IPS-18a (cell line): ENCODE data around the gene GTF3C5.
"Not testable (repeated sequence)": the region's sequence is repeated elsewhere in the genome, so short reads cannot be mapped to it uniquely, and the experiment has no call there.

Source experiments
- H3K27ac ChIP-seq: one replicate; pipeline ENCODE4 v1.5.1; 2013; ENCODE audit warnings: low read length
- H3K27me3 ChIP-seq: one replicate; pipeline ENCODE4 v1.6.1; 2013; ENCODE audit warnings: mild to moderate bottlenecking, low read length; ENCODE audit not compliant: control insufficient read depth, insufficient read depth
- H3K36me3 ChIP-seq: one replicate; pipeline ENCODE4 v1.6.1; 2013; ENCODE audit warnings: low read depth, low read length; ENCODE audit not compliant: control insufficient read depth
- H3K4me1 ChIP-seq: one replicate; pipeline ENCODE4 v1.6.1; 2013; ENCODE audit warnings: low read depth, low read length; ENCODE audit not compliant: control insufficient read depth
- H3K4me3 ChIP-seq: one replicate; pipeline ENCODE4 v1.5.1; 2013; ENCODE audit warnings: low read length
- H3K9ac ChIP-seq: one replicate; pipeline ENCODE4 v1.6.1; 2013; ENCODE audit warnings: mild to moderate bottlenecking, low read length, moderate library complexity
- H3K9me3 ChIP-seq: one replicate; pipeline ENCODE4 v1.6.1; 2013; ENCODE audit warnings: low read depth, low read length; ENCODE audit not compliant: control insufficient read depth

GTF3C5 gene

GRCh38 chr9:133058071-133058470, 27.3 kb downstream of the GTF3C5 start:
- peaks cover 13% of the 10 kb centered on the region for H3K4me1 ChIP-seq
- H3K4me3 ChIP-seq, result no peak overlapping the region
- no peaks in the 10 kb centered on the region for H3K9me3 ChIP-seq
- no peak overlapping the region for H3K9ac ChIP-seq
- peaks cover 36% of the 10 kb centered on the region for H3K36me3 ChIP-seq
- H3K27me3 ChIP-seq, result no peaks in the 10 kb centered on the region
- no peak overlapping the region for H3K27ac ChIP-seq

- H3K4me3 ChIP-seq, result no peak overlapping the region
- H3K36me3 ChIP-seq, result peaks cover 34% of the 10 kb centered on the region
- no peaks in the 10 kb centered on the region for H3K27me3 ChIP-seq
- H3K4me1 ChIP-seq, result peaks cover 13% of the 10 kb centered on the region
- H3K9ac ChIP-seq, result no peak overlapping the region
- no peak overlapping the region for H3K27ac ChIP-seq
- H3K9me3 ChIP-seq, result no peaks in the 10 kb centered on the region
These were observed 27.9 kb downstream of the GTF3C5 start for GRCh38 chr9:133058550-133059320.

- H3K9me3 ChIP-seq, result no peaks in the 10 kb centered on the region
- H3K4me1 ChIP-seq, result peaks cover 13% of the 10 kb centered on the region
- peaks cover 26% of the 10 kb centered on the region for H3K36me3 ChIP-seq
- no peak overlapping the region for H3K27ac ChIP-seq
- H3K27me3 ChIP-seq, result no peaks in the 10 kb centered on the region
- H3K9ac ChIP-seq, result no peak overlapping the region
- H3K4me3 ChIP-seq, result no peak overlapping the region
These were observed 28.8 kb downstream of the GTF3C5 start for GRCh38 chr9:133059623-133060022.

DNA sequence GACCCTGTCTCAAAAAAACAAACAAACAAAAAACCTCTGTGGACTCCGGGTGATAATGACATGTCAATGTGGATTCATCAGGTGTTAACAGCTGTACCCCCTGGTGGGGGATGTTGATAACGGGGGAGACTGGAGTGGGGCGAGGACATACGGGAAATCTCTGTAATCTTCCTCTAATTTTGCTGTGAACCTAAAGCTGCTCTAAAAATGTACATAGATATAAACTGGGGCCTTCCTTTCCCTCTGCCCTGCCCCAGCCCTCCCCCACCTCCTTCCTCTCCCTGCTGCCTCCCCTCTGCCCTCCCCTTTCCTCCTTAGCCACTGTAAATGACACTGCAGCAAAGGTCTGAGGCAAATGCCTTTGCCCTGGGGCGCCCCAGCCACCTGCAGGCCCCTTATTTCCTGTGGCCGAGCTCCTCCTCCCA, 29.6 kb downstream of the GTF3C5 start:
- Histone ChIP-seq H3K27ac (no peak overlapping the region), H3K9me3 (no peaks in the 10 kb centered on the region), H3K9ac (no peak overlapping the region), H3K27me3 (no peaks in the 10 kb centered on the region), H3K4me1 (peaks cover 13% of the 10 kb centered on the region), H3K36me3 (peaks cover 20% of the 10 kb centered on the region), H3K4me3 (no peak overlapping the region)

- H3K36me3 ChIP-seq, result peaks cover 14% of the 10 kb centered on the region
- not testable (repeated sequence) for H3K9ac ChIP-seq, H3K27me3 ChIP-seq
These were observed 30.4 kb downstream of the GTF3C5 start for GRCh38 chr9:133061019-133061763.

GRCh38 chr9:133061764-133062145, 31.0 kb downstream of the GTF3C5 start, which contains the start of gene CEL:
Gene CEL, plus strand, starts transcription at chr9:133061981. Its CDS starts 22 bp downstream, at chr9:133062003.
- not testable (repeated sequence) for H3K9ac ChIP-seq, H3K9me3 ChIP-seq, H3K27me3 ChIP-seq, H3K36me3 ChIP-seq, H3K4me3 ChIP-seq, H3K27ac ChIP-seq
- H3K4me1 ChIP-seq, result peaks cover 13% of the 10 kb centered on the region

More at GRCh38 chr9:133061019-133061763, 30.4 kb downstream of the GTF3C5 start:
- peaks cover 13% of the 10 kb centered on the region for H3K4me1 ChIP-seq
- H3K9me3 ChIP-seq, H3K27ac ChIP-seq, H3K4me3 ChIP-seq: not testable (repeated sequence)

GRCh38 chr9:133062569-133062968, 31.8 kb downstream of the GTF3C5 start:
- not testable (repeated sequence) for H3K27me3 ChIP-seq, H3K9me3 ChIP-seq, H3K4me3 ChIP-seq, H3K27ac ChIP-seq, H3K36me3 ChIP-seq, H3K9ac ChIP-seq
- peaks cover 13% of the 10 kb centered on the region for H3K4me1 ChIP-seq

DNA sequence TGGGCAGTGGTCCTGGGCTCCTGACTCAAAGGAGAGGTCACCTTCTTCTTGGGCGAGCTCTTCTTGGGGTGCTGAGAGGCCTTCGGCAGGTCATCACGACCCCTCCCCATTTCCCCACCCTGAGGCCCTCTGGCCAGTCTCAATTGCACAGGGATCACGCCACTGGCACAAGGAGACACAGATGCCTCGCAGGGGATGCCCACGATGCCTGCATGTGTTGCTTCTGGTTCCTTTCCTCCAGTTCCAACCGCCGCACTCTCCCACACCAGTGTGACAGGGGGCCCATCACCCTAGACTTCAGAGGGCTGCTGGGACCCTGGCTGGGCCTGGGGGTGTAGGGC, 32.3 kb downstream of the GTF3C5 start:
- H3K36me3 ChIP-seq, result peaks cover under 1% of the 10 kb centered on the region
- no peak overlapping the region for H3K27ac ChIP-seq
- no peak overlapping the region for H3K4me3 ChIP-seq
- peaks cover 13% of the 10 kb centered on the region for H3K4me1 ChIP-seq
- no peaks in the 10 kb centered on the region for H3K27me3 ChIP-seq
- no peak overlapping the region for H3K9ac ChIP-seq
- no peaks in the 10 kb centered on the region for H3K9me3 ChIP-seq

GRCh38 chr9:133063500-133064231, 32.9 kb downstream of the GTF3C5 start:
- no peaks in the 10 kb centered on the region for H3K27me3 ChIP-seq
- H3K27ac ChIP-seq, result no peak overlapping the region
- H3K4me1 ChIP-seq, result peaks cover 13% of the 10 kb centered on the region
- no peaks in the 10 kb centered on the region for H3K9me3 ChIP-seq
- H3K4me3 ChIP-seq, result no peak overlapping the region
- no peak overlapping the region for H3K9ac ChIP-seq
- H3K36me3 ChIP-seq, result no peaks in the 10 kb centered on the region

- no peak overlapping the region for H3K4me3 ChIP-seq
- no peaks in the 10 kb centered on the region for H3K9me3 ChIP-seq
- no peak overlapping the region for H3K27ac ChIP-seq
- peaks cover 9% of the 10 kb centered on the region for H3K4me1 ChIP-seq
- no peaks in the 10 kb centered on the region for H3K36me3 ChIP-seq
- no peak overlapping the region for H3K9ac ChIP-seq
- no peaks in the 10 kb centered on the region for H3K27me3 ChIP-seq
These were observed 33.7 kb downstream of the GTF3C5 start for GRCh38 chr9:133064241-133065069.

DNA sequence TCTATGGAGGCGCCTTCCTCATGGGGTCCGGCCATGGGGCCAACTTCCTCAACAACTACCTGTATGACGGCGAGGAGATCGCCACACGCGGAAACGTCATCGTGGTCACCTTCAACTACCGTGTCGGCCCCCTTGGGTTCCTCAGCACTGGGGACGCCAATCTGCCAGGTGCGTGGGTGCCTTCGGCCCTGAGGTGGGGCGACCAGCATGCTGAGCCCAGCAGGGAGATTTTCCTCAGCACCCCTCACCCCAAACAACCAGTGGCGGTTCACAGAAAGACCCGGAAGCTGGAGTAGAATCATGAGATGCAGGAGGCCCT, 34.2 kb downstream of the GTF3C5 start:
- Histone ChIP-seq H3K4me3 (no peak overlapping the region), H3K27ac (no peak overlapping the region), H3K4me1 (peaks cover 4% of the 10 kb centered on the region), H3K36me3 (no peaks in the 10 kb centered on the region), H3K27me3 (no peaks in the 10 kb centered on the region), H3K9ac (no peak overlapping the region), H3K9me3 (no peaks in the 10 kb centered on the region)
